GM12865 (cell line): ENCODE measurements around the gene NR6A1.

Experiments
- DNase-seq: peaks from one replicate; pipeline ENCODE4 v3.0.0; 2010; ENCODE audit warnings: low read depth
- H3K4me3 ChIP-seq: 2 replicates; pipeline ENCODE4 v1.5.1; 2011; ENCODE audit warnings: mild to moderate bottlenecking, low read depth, low read length, control low read depth
- CTCF ChIP-seq: IDR thresholded peaks from 2 replicates; pipeline ENCODE4 v1.5.1; 2011; ENCODE audit warnings: low read length, control low read depth, low read depth, inconsistent platforms; ENCODE audit not compliant: insufficient read depth; ENCODE audit errors: missing control alignments

Gene NR6A1

GRCh38 chr9:124803911-124804310, 32.8 kb upstream of the NR6A1 start:
- no peak overlapping the region for H3K4me3 ChIP-seq
- no peak for DNase-seq
- TF ChIP-seq CTCF: no peak

GRCh38 chr9:124802426-124802825, 31.3 kb upstream of the NR6A1 start:
- TF ChIP-seq CTCF: no peak
- no peak for DNase-seq
- H3K4me3 ChIP-seq: no peak overlapping the region

DNA sequence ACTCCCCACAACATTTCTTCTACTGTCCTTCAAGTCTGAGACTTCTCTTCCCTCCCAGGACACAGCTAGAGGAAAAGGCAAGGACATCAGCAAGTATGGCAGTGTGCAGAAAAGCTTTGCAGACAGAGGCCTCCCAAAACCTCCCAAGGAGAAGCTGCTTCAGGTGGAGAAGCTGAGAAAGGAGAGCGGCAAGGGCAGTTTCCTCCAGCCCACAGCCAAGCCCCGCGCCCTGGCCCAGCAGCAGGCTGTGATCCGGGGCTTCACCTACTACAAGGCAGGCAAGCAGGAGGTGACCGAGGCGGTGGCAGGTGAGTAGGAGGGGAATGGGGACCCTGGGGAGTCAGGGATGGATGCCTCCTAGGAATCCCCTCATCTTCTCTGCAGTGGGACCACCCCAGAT, 30.2 kb upstream of the NR6A1 start:
- no peak for TF ChIP-seq CTCF
- no peak overlapping the region for H3K4me3 ChIP-seq
- no peak for DNase-seq

DNA sequence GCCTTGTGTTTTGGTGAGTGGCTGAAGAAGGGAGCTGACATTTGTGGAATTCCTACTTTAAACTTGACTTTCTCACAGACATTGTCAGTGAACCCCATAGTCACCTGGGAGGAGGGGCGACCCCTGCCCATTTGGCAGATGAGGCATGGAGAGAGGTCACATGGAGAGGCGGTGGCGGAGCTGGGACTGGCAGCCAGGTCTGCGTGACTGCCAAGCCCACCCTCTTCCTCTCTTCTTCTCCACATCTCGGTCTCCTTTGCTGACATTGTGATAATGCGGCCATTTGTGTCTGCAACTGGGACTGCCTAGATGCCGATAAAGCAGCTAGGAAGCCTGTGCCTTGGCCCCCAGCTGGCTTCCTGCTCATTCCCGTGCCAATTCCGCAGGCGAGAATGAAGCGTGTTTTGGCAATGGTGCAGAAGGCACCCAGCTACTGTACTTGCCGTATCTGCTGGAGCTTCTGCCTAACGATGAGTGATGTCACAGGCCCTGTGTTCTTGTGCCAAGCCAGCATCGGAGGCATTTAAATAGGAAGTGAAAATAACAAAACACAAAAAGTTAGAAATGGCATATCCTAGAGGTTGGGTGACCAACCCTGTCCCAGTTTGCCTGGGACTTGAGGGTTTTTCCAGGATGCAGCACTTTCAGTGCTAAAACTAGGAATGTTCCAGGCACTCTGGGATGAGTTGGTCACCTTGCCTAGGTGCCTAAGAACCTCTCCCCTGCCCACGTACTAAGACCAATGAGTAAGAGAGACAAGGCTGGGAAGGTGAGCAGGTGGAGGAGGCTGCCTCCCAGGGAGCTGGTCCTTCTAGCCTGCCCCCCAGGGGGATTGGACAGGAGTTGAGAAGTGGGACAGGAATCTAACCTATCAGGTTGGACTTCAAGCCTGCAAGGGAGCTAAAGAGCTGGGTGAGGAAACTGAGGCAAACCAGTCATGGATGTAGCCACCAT, 29.5 kb upstream of the NR6A1 start:
- peak; percentile 51 for DNase-seq
- TF ChIP-seq CTCF: no peak
- no peak overlapping the region for H3K4me3 ChIP-seq

DNA sequence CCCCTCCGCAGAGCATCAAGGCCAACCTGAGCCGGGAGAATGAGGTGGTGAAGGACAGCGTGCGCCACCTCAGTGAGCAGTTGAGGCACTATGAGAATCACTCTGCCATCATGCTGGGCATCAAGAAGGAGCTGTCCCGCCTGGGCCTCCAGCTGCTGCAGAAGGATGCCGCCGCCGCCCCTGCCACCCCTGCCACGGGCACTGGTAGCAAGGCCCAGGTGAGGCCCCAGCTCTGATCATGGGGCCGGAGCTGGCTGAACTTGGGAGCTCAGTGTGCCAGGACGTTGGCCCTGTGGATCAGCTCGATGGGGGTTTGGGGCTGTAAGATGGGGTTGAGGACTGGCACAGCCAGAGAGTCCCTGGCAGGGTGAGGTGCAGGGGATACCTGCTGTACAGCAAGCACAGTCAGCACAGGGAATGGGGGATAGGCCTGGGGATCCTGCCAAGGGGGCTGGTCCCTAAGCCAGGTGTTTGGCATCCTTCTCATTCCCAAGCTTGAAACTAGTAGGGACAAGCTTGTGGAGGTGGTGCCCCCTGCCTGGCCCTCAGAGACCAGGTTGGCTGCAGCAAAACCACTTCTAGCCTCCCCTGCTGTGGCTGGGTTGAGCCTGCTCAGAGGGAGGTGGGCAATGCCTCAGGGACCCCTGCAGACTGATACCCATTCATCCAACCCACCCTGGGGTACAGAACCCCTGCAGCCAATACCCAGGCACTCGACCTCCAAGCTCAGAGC, 28.3 kb upstream of the NR6A1 start:
- H3K4me3 ChIP-seq: no peak overlapping the region
- no peak for TF ChIP-seq CTCF
- DNase-seq: no peak

- no peak for TF ChIP-seq CTCF
- no peak overlapping the region for H3K4me3 ChIP-seq
- DNase-seq: no peak
Measured at GRCh38 chr9:124797343-124798103, 26.4 kb upstream of the NR6A1 start.
